Measurements from ENCODE around the gene MAGI1.

MAGI1 gene

DNA sequence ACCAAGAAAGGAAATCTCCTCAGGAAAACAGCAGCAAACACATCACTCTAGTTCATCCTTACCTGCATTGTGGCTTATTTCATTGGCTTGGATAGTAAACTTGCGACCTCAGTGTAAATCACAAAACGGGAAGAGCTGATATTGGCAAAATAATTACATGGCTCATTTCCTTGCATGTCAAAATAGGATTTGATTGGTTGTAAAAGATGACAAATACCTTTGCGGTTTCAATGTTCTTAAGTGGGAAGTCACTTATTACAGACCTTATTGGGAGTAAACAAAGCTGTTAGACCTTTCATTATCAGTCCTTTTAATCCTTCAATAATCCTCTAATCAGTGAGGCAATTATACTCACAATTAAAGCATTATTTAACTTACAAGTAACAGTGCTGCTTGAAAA, 590.6 kb downstream of the MAGI1 start:
- H3K9me3 ChIP-seq (ENCODE audit: control insufficient read depth, low read length), result no peaks in the 10 kb centered on the region
- H2AFZ ChIP-seq (ENCODE audit: low read depth, low read length), result no peak overlapping the region
- H3K36me3 ChIP-seq (ENCODE audit: control insufficient read depth in 1 of 2, insufficient read depth in 2 of 2, low read depth in 1 of 2, low read length in 2 of 2), result no peaks in the 10 kb centered on the region
- no peaks in the 10 kb centered on the region for H3K79me1 ChIP-seq (replicated peaks; ENCODE audit: low read length, poor library complexity, severe bottlenecking)
- H2BK12ac ChIP-seq (ENCODE audit: low read length in 2 of 2), result no peak overlapping the region
- no peak overlapping the region for H2BK120ac ChIP-seq (ENCODE audit: low read depth, low read length)
- 68% methylated on average over 2 of the region's 3 CpGs for WGBS
- no peak overlapping the region for H2AK5ac ChIP-seq (ENCODE audit: low read length, severe bottlenecking)
- no peak for DNase-seq
- H2BK15ac ChIP-seq (ENCODE audit: low read depth, poor library complexity, severe bottlenecking), result no peak overlapping the region
- no peak overlapping the region for H3K23ac ChIP-seq (ENCODE audit: low read length in 2 of 2)
- no peak overlapping the region for H3K4me2 ChIP-seq (ENCODE audit: low read length, poor library complexity, severe bottlenecking)
- H3K4me1 ChIP-seq (ENCODE audit: control insufficient read depth, insufficient read depth, low read depth, low read length), result no peaks in the 10 kb centered on the region
- H3K4ac ChIP-seq (ENCODE audit: low read depth in 1 of 2, low read length in 2 of 2), result no peak overlapping the region
- no peak overlapping the region for H3K14ac ChIP-seq (ENCODE audit: low read length in 2 of 2)
- H3K27me3 ChIP-seq (ENCODE audit: control insufficient read depth in 1 of 2, insufficient read depth in 1 of 2, low read length in 2 of 2), result no peaks in the 10 kb centered on the region
- H3K9ac ChIP-seq (ENCODE audit: low read length), result no peak overlapping the region
- H3K27ac ChIP-seq (ENCODE audit: low read length, poor library complexity, severe bottlenecking), result no peak overlapping the region
- H3K4me3 ChIP-seq (ENCODE audit: insufficient read depth in 1 of 2, low read depth in 1 of 2, low read length in 2 of 2), result no peak overlapping the region
- H4K91ac ChIP-seq (ENCODE audit: low read length), result no peak overlapping the region
- no peak overlapping the region for H4K8ac ChIP-seq (ENCODE audit: low read length)
- no peak overlapping the region for H3K18ac ChIP-seq (ENCODE audit: low read depth in 1 of 2, low read length in 2 of 2)
- H2BK5ac ChIP-seq (ENCODE audit: low read depth, low read length, poor library complexity, severe bottlenecking), result no peak overlapping the region

GRCh38 chr3:65445573-65446169, 593.0 kb downstream of the MAGI1 start:
- no peak overlapping the region for H2BK12ac ChIP-seq (ENCODE audit: low read length in 2 of 2)
- no peak overlapping the region for H2AK5ac ChIP-seq (ENCODE audit: low read length, severe bottlenecking)
- no peak overlapping the region for H2AFZ ChIP-seq (ENCODE audit: low read depth, low read length)
- no peaks in the 10 kb centered on the region for H3K4me1 ChIP-seq (ENCODE audit: control insufficient read depth, insufficient read depth, low read depth, low read length)
- no peak overlapping the region for H3K9ac ChIP-seq (ENCODE audit: low read length)
- H3K79me1 ChIP-seq (replicated peaks; ENCODE audit: low read length, poor library complexity, severe bottlenecking), result no peaks in the 10 kb centered on the region
- H4K91ac ChIP-seq (ENCODE audit: low read length), result no peak overlapping the region
- no peak for DNase-seq
- H4K8ac ChIP-seq (ENCODE audit: low read length), result no peak overlapping the region
- WGBS, result 96% methylated on average over 4 of the region's 4 CpGs
- no peak overlapping the region for H2BK120ac ChIP-seq (ENCODE audit: low read depth, low read length)
- no peak overlapping the region for H2BK5ac ChIP-seq (ENCODE audit: low read depth, low read length, poor library complexity, severe bottlenecking)
- no peaks in the 10 kb centered on the region for H3K27me3 ChIP-seq (ENCODE audit: control insufficient read depth in 1 of 2, insufficient read depth in 1 of 2, low read length in 2 of 2)
- no peak overlapping the region for H3K4me3 ChIP-seq (ENCODE audit: insufficient read depth in 1 of 2, low read depth in 1 of 2, low read length in 2 of 2)
- H3K27ac ChIP-seq (ENCODE audit: low read length, poor library complexity, severe bottlenecking), result no peak overlapping the region
- no peak overlapping the region for H3K14ac ChIP-seq (ENCODE audit: low read length in 2 of 2)
- no peak overlapping the region for H3K18ac ChIP-seq (ENCODE audit: low read depth in 1 of 2, low read length in 2 of 2)
- peaks cover 0 to 2% of the 10 kb centered on the region in 2 experiments for H3K36me3 ChIP-seq (ENCODE audit: control insufficient read depth in 1 of 2, insufficient read depth in 2 of 2, low read depth in 1 of 2, low read length in 2 of 2)
- H3K9me3 ChIP-seq (ENCODE audit: control insufficient read depth, low read length), result no peaks in the 10 kb centered on the region
- no peak overlapping the region for H2BK15ac ChIP-seq (ENCODE audit: low read depth, poor library complexity, severe bottlenecking)
- no peak overlapping the region for H3K23ac ChIP-seq (ENCODE audit: low read length in 2 of 2)
- H3K4ac ChIP-seq (ENCODE audit: low read depth in 1 of 2, low read length in 2 of 2), result no peak overlapping the region
- H3K4me2 ChIP-seq (ENCODE audit: low read length, poor library complexity, severe bottlenecking), result no peak overlapping the region

- no peaks in the 10 kb centered on the region for H3K4me1 ChIP-seq (ENCODE audit: control insufficient read depth, insufficient read depth, low read depth, low read length)
- no peak overlapping the region for H2AFZ ChIP-seq (ENCODE audit: low read depth, low read length)
- H3K18ac ChIP-seq (ENCODE audit: low read depth in 1 of 2, low read length in 2 of 2), result no peak overlapping the region
- peaks cover 0 to 3% of the 10 kb centered on the region in 2 experiments for H3K36me3 ChIP-seq (ENCODE audit: control insufficient read depth in 1 of 2, insufficient read depth in 2 of 2, low read depth in 1 of 2, low read length in 2 of 2)
- WGBS, result 95% methylated on average over 5 of the region's 7 CpGs
- no peak overlapping the region for H4K91ac ChIP-seq (ENCODE audit: low read length)
- H3K27me3 ChIP-seq (ENCODE audit: control insufficient read depth in 1 of 2, insufficient read depth in 1 of 2, low read length in 2 of 2), result no peaks in the 10 kb centered on the region
- H4K8ac ChIP-seq (ENCODE audit: low read length), result no peak overlapping the region
- H3K4ac ChIP-seq (ENCODE audit: low read depth in 1 of 2, low read length in 2 of 2), result no peak overlapping the region
- no peak overlapping the region for H2BK15ac ChIP-seq (ENCODE audit: low read depth, poor library complexity, severe bottlenecking)
- no peak overlapping the region for H3K27ac ChIP-seq (ENCODE audit: low read length, poor library complexity, severe bottlenecking)
- H3K4me3 ChIP-seq (ENCODE audit: insufficient read depth in 1 of 2, low read depth in 1 of 2, low read length in 2 of 2), result no peak overlapping the region
- no peak overlapping the region for H2BK5ac ChIP-seq (ENCODE audit: low read depth, low read length, poor library complexity, severe bottlenecking)
- no peak overlapping the region for H2AK5ac ChIP-seq (ENCODE audit: low read length, severe bottlenecking)
- no peak overlapping the region for H2BK120ac ChIP-seq (ENCODE audit: low read depth, low read length)
- H3K9me3 ChIP-seq (ENCODE audit: control insufficient read depth, low read length), result no peaks in the 10 kb centered on the region
- H3K79me1 ChIP-seq (replicated peaks; ENCODE audit: low read length, poor library complexity, severe bottlenecking), result no peaks in the 10 kb centered on the region
- H3K4me2 ChIP-seq (ENCODE audit: low read length, poor library complexity, severe bottlenecking), result no peak overlapping the region
- H2BK12ac ChIP-seq (ENCODE audit: low read length in 2 of 2), result no peak overlapping the region
- H3K9ac ChIP-seq (ENCODE audit: low read length), result no peak overlapping the region
- no peak overlapping the region for H3K14ac ChIP-seq (ENCODE audit: low read length in 2 of 2)
- no peak for DNase-seq
- H3K23ac ChIP-seq (ENCODE audit: low read length in 2 of 2), result no peak overlapping the region
Measured at GRCh38 chr3:65444447-65444815, 594.3 kb downstream of the MAGI1 start.

GRCh38 chr3:65443739-65444446, 594.8 kb downstream of the MAGI1 start:
- no peak overlapping the region for H2AFZ ChIP-seq (ENCODE audit: low read depth, low read length)

More at GRCh38 chr3:65443739-65444446, 594.8 kb downstream of the MAGI1 start:
- Histone ChIP-seq H3K79me1 (replicated peaks; ENCODE audit: low read length, poor library complexity, severe bottlenecking) (no peaks in the 10 kb centered on the region), H3K4me2 (ENCODE audit: low read length, poor library complexity, severe bottlenecking) (no peak overlapping the region), H2BK5ac (ENCODE audit: low read depth, low read length, poor library complexity, severe bottlenecking) (no peak overlapping the region), H4K8ac (ENCODE audit: low read length) (no peak overlapping the region), H2AK5ac (ENCODE audit: low read length, severe bottlenecking) (no peak overlapping the region), H3K27ac (ENCODE audit: low read length, poor library complexity, severe bottlenecking) (no peak overlapping the region), H3K4me3 (ENCODE audit: insufficient read depth in 1 of 2, low read depth in 1 of 2, low read length in 2 of 2) (no peak overlapping the region), H3K27me3 (ENCODE audit: control insufficient read depth in 1 of 2, insufficient read depth in 1 of 2, low read length in 2 of 2) (no peaks in the 10 kb centered on the region), H3K23ac (ENCODE audit: low read length in 2 of 2) (no peak overlapping the region), H2BK120ac (ENCODE audit: low read depth, low read length) (no peak overlapping the region), H3K36me3 (ENCODE audit: control insufficient read depth in 1 of 2, insufficient read depth in 2 of 2, low read depth in 1 of 2, low read length in 2 of 2) (peaks cover 0 to 8% of the 10 kb centered on the region in 2 experiments), H2BK15ac (ENCODE audit: low read depth, poor library complexity, severe bottlenecking) (no peak overlapping the region), H3K4me1 (ENCODE audit: control insufficient read depth, insufficient read depth, low read depth, low read length) (no peaks in the 10 kb centered on the region), H4K91ac (ENCODE audit: low read length) (no peak overlapping the region), H3K14ac (ENCODE audit: low read length in 2 of 2) (no peak overlapping the region), H3K4ac (ENCODE audit: low read depth in 1 of 2, low read length in 2 of 2) (no peak overlapping the region), H3K18ac (ENCODE audit: low read depth in 1 of 2, low read length in 2 of 2) (no peak overlapping the region), H3K9me3 (ENCODE audit: control insufficient read depth, low read length) (no peaks in the 10 kb centered on the region), H3K9ac (ENCODE audit: low read length) (no peak overlapping the region), H2BK12ac (ENCODE audit: low read length in 2 of 2) (no peak overlapping the region)
- peak; percentile 20 for DNase-seq
- WGBS, result 98% methylated on average over 3 of the region's 4 CpGs
